Upper lobe of right lung (tissue), 1 donor: Measurements from ENCODE around the gene KPRP. TPM values are rescaled to one million over a fixed set of nuclear protein-coding genes. Genes with fewer than 3 reads are reported as not detected.

Experiments
- ATAC-seq: fragments of 200-7000 bp; cut with Tn5 transposase; one replicate; pipeline ENCODE4 v1.9.1; 2020; ENCODE audit warnings: mild to moderate bottlenecking, moderate library complexity
- DNase-seq: peaks from one replicate; pipeline ENCODE4 v3.0.0-alpha.2; 2020
- H3K27ac ChIP-seq: fragments of 200-600 bp; one replicate; pipeline ENCODE4 v1.8.0; 2022
- H3K27me3 ChIP-seq: fragments of 200-600 bp; one replicate; pipeline ENCODE4 v1.8.0; 2022; ENCODE audit warnings: mild to moderate bottlenecking
- H3K36me3 ChIP-seq: fragments of 200-600 bp; one replicate; pipeline ENCODE4 v1.8.0; 2022
- H3K4me1 ChIP-seq: fragments of 200-600 bp; one replicate; pipeline ENCODE4 v1.8.0; 2022
- H3K4me3 ChIP-seq: fragments of 200-600 bp; one replicate; pipeline ENCODE4 v1.8.0; 2022; ENCODE audit warnings: mild to moderate bottlenecking
- H3K9me3 ChIP-seq: fragments of 200-600 bp; one replicate; pipeline ENCODE4 v1.8.0; 2022
- CTCF ChIP-seq: fragments of 200-600 bp; IDR thresholded peaks from one replicate; pipeline ENCODE4 v1.8.0; 2022; ENCODE audit warnings: antibody characterized with exemption
- intact Hi-C: fragments of 100-400 bp; cut with DNase I; formaldehyde crosslinking; loops from one replicate; pipeline ENCODE4 v1.11.0; 2022
- total RNA-seq: library from RNA; stranded (reverse); fragmentation: NEBNext Ultra II Directional; extraction: Animal tissue kit (Norgen Biotek cat#: 25700); gene quantifications from one replicate; pipeline ENCODE4 v1.2.1, GENCODE V29; 2021
- donor health status: DM: no; HTN: yes; CAD: no; lungs with severe emphysema.

Gene KPRP
- total RNA-seq, 1 donor from 2014 or later = not detected

- Histone ChIP-seq H3K27me3 (no peaks in the 10 kb centered on the region), H3K36me3 (no peaks in the 10 kb centered on the region), H3K4me1 (no peaks in the 10 kb centered on the region), H3K4me3 (no peak overlapping the region), H3K27ac (no peak overlapping the region), H3K9me3 (no peaks in the 10 kb centered on the region)
- intact Hi-C loops = no loop called here
- TF ChIP-seq CTCF = no peak
- no peak for ATAC-seq
- DNase-seq = no peak
Measured at GRCh38 chr1:152747831-152748230, 10.0 kb upstream of the KPRP start.

GRCh38 chr1:152752225-152752624 lies 5.6 kb upstream of the KPRP start:
- Histone ChIP-seq H3K27ac (no peak overlapping the region), H3K36me3 (no peaks in the 10 kb centered on the region), H3K4me3 (no peak overlapping the region), H3K4me1 (no peaks in the 10 kb centered on the region), H3K9me3 (no peaks in the 10 kb centered on the region), H3K27me3 (no peaks in the 10 kb centered on the region)
- DNase-seq (no peak), ATAC-seq (peak; percentile 64)
- intact Hi-C loops = no loop called here
- no peak for TF ChIP-seq CTCF

- no peaks in the 10 kb centered on the region for H3K9me3 ChIP-seq
- no peak overlapping the region for H3K4me3 ChIP-seq
- no peaks in the 10 kb centered on the region for H3K4me1 ChIP-seq
- no peak for DNase-seq
- no peak for ATAC-seq
- H3K27ac ChIP-seq = no peak overlapping the region
- intact Hi-C loops = no loop called here
- TF ChIP-seq CTCF = no peak
- H3K36me3 ChIP-seq = no peaks in the 10 kb centered on the region
- no peaks in the 10 kb centered on the region for H3K27me3 ChIP-seq
Measured at GRCh38 chr1:152753586-152753985, 4.2 kb upstream of the KPRP start.

- no peak for TF ChIP-seq CTCF
- Histone ChIP-seq H3K4me1 (no peaks in the 10 kb centered on the region), H3K4me3 (no peak overlapping the region), H3K27ac (no peak overlapping the region), H3K27me3 (no peaks in the 10 kb centered on the region), H3K9me3 (no peaks in the 10 kb centered on the region), H3K36me3 (no peaks in the 10 kb centered on the region)
- intact Hi-C loops = no loop called here
- ATAC-seq (peak; percentile 54), DNase-seq (no peak)
Measured at GRCh38 chr1:152756872-152757271, 953 bp upstream of the KPRP start.

GRCh38 chr1:152758636-152759035 lies 811 bp downstream of the KPRP start:
- H3K4me1 ChIP-seq = no peaks in the 10 kb centered on the region
- H3K9me3 ChIP-seq = no peaks in the 10 kb centered on the region
- intact Hi-C loops = no loop called here
- ATAC-seq (no peak), DNase-seq (no peak)
- H3K27me3 ChIP-seq = no peaks in the 10 kb centered on the region
- H3K27ac ChIP-seq = no peak overlapping the region
- no peak overlapping the region for H3K4me3 ChIP-seq
- H3K36me3 ChIP-seq = no peaks in the 10 kb centered on the region
- no peak for TF ChIP-seq CTCF

- ATAC-seq = peak; percentile 8
- no peak overlapping the region for H3K4me3 ChIP-seq
- DNase-seq = no peak
- no peak for TF ChIP-seq CTCF
- H3K4me1 ChIP-seq = no peaks in the 10 kb centered on the region
- no peak overlapping the region for H3K27ac ChIP-seq
- intact Hi-C loops = no loop called here
- H3K27me3 ChIP-seq = no peaks in the 10 kb centered on the region
- no peaks in the 10 kb centered on the region for H3K9me3 ChIP-seq
- H3K36me3 ChIP-seq = no peaks in the 10 kb centered on the region
Measured at GRCh38 chr1:152759453-152760173, 1.8 kb downstream of the KPRP start.
